Left forelimb (tissue), 1 donor: ENCODE results near the gene PROM2.

Experiments used
- DNase-seq: peaks from one replicate; pipeline ENCODE4 v3.0.0-alpha.2; 2018; ENCODE audit warnings: low spot score

PROM2 gene

GRCh38 chr2:95284886-95285541 is 10.8 kb downstream of the PROM2 start:
- no peak for DNase-seq

DNA sequence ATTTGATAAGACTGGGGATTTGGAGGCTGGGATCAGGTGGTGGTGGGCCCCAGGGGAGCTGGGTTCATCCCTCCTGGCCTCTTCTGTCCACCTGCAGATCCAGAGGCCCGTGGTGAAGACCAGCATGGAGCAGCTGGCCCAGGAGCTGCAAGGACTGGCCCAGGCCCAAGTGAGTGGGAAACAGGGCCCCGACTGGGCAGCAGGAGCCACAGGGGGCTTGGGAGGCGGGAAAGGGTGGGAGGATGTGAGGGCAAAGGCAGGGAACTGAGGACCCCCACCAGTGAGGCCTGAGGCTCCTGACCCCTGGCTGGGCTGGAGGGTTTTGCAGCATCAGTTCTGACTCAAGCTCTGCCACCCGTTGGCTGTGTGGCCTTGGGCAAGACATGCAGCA is 11.3 kb downstream of the PROM2 start:
- no peak for DNase-seq

DNA sequence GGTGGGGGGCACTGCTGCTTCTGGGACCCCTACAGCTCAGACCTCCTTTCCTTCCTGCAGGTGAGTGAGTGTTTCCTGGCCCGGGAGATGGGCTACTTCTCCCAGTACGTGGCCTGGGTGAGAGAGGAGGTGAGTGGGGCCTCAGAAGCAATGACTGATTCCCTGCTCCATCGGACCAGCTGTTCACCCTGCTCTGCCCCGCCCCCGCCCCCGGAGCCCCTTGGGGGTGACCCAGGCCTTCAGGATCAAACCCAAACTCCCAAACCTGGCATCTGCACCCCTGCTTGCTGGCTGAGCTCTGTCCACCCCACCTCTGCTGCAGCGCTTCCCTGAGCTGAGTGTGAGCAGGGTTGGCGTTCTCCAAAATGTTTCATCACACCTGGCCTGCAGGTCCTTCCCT is 13.1 kb downstream of the PROM2 start:
- DNase-seq: no peak

DNA sequence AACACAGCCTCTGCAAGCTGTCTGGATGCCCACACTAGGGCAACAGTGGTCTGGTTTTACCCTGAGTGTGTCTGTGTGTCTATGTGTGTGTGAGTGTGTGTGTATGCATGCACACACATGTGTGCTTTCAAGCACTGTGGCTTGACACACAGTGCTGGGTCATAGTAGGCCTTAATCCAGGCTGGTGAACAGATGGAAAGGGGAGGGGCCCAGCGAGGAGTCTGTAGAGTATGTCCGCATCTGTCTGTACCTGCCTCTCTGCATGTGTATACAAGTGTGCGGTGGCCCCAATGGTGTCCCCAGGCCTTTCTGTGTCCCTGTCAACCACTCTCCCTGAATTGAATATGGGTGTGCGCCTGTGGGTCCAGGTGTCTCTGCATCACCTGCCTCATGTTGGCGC is 13.6 kb downstream of the PROM2 start:
- DNase-seq: no peak

DNA sequence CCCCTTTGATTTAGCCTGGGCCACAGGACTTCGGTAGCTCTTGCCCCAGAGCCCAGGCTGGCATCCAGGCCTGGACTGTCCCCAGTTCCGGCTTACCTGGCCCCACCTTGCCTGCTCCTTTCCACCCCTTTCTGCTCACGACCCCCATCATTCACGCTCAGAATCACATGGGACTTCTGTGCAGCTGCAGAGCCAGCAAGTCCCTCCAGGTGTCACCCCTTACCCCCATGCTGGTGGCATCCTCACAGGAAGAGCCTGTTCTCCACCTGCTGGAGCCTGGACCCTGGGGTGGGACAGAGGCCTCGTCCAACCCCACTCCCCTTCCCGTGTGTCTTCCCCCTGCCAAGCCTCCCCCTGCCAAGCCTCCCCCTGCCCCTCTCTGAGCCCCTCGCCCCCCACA is 15.0 kb downstream of the PROM2 start:
- DNase-seq: no peak

DNA sequence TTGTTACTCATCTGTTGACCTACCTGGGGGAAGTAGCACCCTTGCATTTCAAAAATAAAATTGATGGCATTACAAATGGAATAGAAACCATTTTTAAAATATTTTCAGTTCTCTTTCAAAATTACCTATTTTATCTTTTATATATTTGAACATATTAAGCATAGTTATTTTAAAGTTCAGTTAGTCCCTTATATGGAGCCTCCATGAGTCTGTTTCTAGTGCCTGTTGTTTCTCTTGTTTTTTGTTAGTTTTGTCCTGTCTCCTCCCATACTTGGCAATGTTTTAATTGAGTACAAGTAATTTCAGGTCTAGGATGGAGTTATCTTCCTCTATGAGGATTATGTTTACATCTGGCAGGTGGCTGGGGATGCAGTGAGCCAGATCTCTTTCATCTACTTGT is 17.0 kb downstream of the PROM2 start:
- no peak for DNase-seq

DNA sequence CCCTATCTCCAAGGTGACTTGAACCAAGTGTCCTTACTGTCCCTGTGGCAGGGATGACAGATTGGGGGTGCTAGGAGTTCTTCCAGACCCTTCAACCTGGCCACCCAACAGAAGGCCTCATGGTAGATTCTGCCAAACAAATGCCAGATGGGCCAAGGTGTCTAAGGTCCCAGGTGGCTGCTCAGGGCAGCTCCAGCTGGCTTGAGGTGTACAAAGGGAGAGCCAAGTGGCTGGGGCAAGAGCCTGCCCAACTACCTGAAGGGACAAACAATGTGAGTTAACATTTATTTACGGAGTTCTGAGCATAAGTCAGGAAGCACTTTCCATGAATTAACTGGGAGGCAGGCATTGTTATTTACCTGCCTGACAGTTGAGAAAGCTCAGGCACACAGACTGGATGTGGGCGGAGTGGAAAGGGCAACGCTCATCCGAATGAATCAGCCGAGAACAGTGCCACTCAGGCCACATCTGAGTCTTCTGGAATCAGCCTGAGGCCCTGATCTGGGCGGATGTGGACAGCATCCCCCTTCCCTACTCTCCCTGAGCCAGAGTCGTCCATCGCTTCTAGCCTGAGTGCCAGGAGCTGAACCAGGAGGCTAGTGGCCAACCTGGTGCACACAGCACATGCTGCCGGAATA is 18.5 kb downstream of the PROM2 start:
- no peak for DNase-seq

DNA sequence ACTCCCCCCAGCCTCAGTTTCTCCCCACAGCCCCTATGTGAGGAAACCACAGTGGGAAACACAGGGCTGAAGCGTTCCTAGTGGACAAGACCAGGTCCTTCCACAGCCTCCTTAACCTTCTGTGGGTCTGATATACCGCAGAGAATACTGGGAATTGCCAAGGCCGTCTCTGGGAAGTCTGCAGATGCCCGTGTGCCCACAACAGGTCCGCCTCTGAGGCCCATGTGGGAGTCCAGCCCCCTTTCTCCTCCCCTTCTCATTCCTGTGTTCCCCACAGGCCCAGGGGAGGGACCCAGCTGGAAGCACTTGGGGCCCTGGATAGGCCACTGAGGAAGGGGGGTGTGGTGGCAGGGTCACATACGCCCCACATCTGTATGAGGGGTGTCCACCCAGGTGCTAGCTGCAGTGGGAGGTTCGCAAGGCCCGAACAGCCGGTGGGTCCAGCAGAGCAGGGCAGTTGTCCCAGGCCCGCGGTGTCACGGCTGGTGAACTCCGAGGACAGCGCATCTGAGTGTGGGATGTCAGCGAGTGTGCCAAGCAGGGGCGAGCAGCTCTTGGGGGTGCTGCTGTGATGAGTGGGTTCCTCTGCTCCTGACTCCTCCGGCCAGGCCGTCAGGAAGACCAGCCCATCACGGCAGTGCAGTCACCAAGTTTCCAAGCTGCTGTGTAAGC is 20.5 kb downstream of the PROM2 start:
- DNase-seq: no peak

DNA sequence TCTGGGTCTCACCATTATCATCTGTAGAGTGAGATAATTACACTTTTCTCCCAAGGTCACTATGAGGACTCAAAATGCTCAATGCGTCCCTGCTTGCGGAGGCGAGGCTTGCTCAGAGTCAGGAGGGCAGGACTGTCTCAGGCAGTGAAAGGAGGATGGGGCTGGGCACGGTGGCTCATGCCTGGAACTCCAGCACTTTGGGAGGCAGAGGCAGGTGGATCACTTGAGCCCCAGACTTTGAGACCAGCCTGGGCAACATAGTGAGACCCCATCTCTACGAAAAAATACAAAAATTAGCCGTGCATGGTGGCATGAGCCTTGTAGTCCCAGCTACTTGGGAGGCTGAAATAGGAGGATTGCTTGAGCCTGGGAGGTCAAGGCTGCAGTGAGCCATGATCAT is 21.1 kb downstream of the PROM2 start:
- DNase-seq: no peak

GRCh38 chr2:95296011-95296410 is 21.8 kb downstream of the PROM2 start:
- DNase-seq: no peak

GRCh38 chr2:95296880-95297487 is 22.7 kb downstream of the PROM2 start, which contains the start of gene KCNIP3:
KCNIP3 (plus strand) TSS chr2:95297347; CDS start chr2:95297439, 92 bp downstream.
- DNase-seq: no peak

- no peak for DNase-seq
Observed at GRCh38 chr2:95297639-95298395, 23.6 kb downstream of the PROM2 start.

DNA sequence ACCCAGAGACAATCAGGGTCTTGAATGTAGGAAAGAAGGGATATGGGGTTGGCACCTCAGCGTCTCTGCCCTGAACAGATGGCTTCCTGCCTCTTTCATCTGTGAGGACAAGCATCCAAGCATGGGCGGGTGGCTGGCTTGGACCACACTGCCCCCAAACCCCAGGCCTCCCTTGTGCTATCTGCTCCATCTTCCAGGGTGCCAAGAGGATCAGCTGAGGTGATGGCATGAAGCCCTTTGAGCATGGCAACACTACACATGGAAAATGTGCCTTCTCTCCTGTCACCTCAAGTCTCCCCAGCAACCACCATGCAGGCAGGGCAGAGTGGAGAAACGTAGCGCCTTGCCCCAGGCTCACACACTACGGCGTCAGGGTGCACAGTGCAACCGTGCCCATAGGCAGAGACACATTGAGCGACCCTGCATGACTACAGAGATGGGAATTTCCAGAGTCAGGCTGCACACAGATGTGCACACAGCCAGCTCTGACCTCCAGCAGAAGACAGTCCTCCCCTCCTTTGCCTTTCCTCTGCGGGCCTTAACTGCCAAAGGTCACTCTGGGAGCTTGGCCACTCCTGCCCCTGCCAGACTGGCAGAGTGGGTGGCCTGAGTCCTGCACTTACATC is 24.4 kb downstream of the PROM2 start:
- no peak for DNase-seq

DNA sequence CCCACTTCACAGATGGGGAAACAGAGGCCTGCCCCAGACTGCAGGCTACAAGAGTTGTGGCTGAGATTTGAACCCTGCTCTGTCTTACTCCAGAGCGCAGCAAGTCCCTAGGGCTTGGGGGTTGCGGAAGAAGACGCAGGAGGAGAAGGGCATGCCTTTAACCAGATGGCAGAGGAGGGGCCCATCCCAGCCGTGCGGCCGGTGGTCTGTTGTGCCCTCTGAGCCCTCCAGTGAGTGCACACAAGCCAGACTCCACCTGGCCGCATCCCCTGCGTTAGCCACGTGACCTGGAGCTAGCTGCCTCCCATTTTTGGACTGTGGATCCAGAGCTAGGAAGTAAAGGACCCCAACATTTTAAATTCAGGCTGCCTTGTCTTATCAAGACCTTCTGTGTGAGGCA is 25.7 kb downstream of the PROM2 start:
- DNase-seq: no peak

- no peak for DNase-seq
Observed at GRCh38 chr2:95300450-95300849, 26.2 kb downstream of the PROM2 start.

DNA sequence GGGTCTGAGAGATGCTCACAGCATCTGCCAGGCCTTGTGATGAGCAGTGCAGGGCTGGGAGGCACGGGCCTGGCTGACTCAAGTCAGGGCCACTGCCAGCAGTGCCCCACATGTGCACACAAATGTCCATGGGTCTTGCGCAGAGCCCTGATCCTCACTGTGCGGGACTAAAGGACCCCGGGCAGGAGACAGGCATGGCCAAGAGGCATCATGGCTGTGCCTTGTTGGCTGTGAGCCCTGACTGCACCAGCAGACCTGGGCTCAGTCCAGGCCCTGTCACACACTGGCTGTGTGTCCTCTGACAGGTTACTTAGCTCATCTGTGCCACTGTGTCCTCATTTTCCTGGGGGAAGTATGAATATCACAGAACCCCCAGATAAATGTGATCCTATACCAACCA is 26.9 kb downstream of the PROM2 start:
- no peak for DNase-seq

DNA sequence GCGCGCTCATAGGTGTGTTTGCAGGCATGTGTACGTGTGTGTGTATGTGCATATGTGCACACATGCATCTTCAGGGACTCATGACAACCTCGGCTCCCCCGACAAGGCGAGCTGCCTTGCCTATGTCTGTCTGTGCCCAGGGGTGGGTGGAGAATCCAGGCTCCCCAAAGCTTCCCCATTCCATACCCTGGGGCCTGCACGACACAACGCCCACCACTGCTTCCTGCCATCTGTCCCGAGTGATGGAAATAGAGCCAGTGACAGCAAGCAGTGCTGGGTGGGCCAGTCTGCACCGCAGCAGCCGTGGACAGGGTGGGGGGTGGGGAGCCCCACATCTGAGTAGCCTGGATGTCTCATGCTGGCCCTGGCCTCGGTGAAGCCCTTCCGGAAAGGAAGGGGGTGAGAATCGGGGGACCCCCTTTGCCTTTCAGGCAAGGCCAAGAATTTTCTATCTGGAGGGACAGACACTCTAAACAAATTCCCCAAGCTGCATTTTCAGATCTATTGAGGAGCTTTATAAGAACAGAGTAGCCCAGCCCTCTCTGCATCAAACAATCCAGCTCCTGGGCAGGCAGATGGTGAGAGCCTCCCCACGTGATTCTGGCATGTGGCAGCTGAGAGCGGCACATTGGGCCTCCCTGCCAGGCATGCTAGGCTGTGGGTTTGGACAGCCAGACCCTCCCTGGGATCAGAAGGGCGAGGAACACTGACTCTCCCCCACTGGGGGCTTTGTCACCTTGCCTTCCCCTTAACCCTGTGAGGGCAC is 27.8 kb downstream of the PROM2 start:
- no peak for DNase-seq

GRCh38 chr2:95303191-95303919 is 29.1 kb downstream of the PROM2 start:
- peak; percentile 78 for DNase-seq

DNA sequence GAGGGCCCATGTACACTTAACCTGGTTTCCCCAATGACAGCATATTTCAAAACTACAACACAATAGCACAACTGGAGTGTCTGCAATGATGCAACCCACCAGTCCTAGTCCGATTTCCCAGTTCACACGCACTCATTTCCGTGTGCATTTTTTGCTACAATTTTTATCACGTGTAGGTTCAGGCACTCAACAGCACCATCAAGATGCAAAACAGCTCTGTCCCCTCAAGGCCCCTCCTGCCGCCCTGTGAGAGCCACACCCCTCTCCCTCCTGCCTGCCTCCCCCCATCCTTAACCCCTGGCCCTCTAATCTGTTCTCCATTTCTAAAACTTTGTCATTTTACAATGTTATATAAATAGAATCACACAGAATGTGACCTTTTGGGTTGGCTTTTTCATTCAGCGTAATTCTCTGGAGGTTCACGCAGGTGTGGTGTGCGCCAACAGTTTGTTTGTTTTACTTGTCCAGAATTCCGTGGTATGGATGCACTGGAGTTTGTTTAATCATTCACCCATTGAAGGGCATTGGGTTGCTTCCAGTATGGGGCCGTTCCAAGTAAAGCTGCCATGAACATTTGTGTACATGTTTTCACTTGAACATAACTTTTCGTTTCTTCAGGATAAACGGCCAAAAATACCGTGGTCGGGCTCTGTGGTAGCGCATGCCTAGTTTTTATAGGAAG is 31.3 kb downstream of the PROM2 start:
- DNase-seq: no peak
